SU-DHL-6 (cell line): ENCODE measurements around the gene LDB2.
"Not testable (repeated sequence)": the region's sequence is repeated elsewhere in the genome, so short reads cannot be mapped to it uniquely, and the experiment has no call there.

Source experiments
- CTCF ChIP-seq: fragments of 200-600 bp; sonication (generic); IDR thresholded peaks from one replicate; pipeline ENCODE4 v1.5.1; 2017; ENCODE audit warnings: antibody characterized with exemption, mild to moderate bottlenecking, low read length, moderate library complexity; ENCODE audit not compliant: insufficient read depth, poor library complexity, severe bottlenecking
- EZH2phosphoT487 ChIP-seq: fragments of 200-600 bp; sonication (generic), shearing (Covaris generic); conservative IDR thresholded peaks from 2 replicates; pipeline ENCODE4 v1.6.1; 2018; ENCODE audit warnings: mild to moderate bottlenecking, antibody characterized with exemption, low read length, moderate library complexity, mixed read lengths

GRCh38 chr4:16557316-16557715, 341.1 kb downstream of the LDB2 start:
- TF ChIP-seq EZH2phosphoT487, CTCF: not testable (repeated sequence)
